ENCODE data around the gene PDHB.

- TF ChIP-seq RXRA (CRISPR knock-in tag; IDR thresholded peaks at IDR 0.05) (no peak), U2AF2 (IDR thresholded peaks at IDR 0.05; ENCODE audit: low read depth, low read length) (no peak), CTCF (CRISPR knock-in tag; IDR thresholded peaks at IDR 0.05) (no peak), RAD21 (CRISPR knock-in tag; IDR thresholded peaks at IDR 0.05) (no peak), ETV6 (CRISPR knock-in tag; conservative IDR thresholded peaks at IDR 0.05) (no peak), ZNF639 (CRISPR knock-in tag; conservative IDR thresholded peaks at IDR 0.05) (no peak), ARID3A (IDR thresholded peaks at IDR 0.05; ENCODE audit: low read depth, low read length) (no peak), POLR2A (IDR thresholded peaks at IDR 0.05; ENCODE audit: insufficient read depth in 1 of 2, low read depth in 2 of 2, low read length in 2 of 2) (0 out of 4 replicates have a peak, but pooled peaks of 1 of the 2 experiments have one; percentile 26), ZNF460 (CRISPR knock-in tag; IDR thresholded peaks at IDR 0.05; ENCODE audit: borderline replicate concordance) (no peak), ZNF326 (CRISPR knock-in tag; IDR thresholded peaks at IDR 0.05; ENCODE audit: borderline replicate concordance) (no peak)
- TF ChIP-seq, protein P1, sequence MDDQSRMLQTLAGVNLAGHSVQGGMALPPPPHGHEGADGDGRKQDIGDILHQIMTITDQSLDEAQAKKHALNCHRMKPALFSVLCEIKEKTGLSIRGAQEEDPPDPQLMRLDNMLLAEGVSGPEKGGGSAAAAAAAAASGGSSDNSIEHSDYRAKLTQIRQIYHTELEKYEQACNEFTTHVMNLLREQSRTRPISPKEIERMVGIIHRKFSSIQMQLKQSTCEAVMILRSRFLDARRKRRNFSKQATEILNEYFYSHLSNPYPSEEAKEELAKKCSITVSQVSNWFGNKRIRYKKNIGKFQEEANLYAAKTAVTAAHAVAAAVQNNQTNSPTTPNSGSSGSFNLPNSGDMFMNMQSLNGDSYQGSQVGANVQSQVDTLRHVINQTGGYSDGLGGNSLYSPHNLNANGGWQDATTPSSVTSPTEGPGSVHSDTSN (CRISPR knock-in tag; IDR thresholded peaks at IDR 0.05; ENCODE audit: borderline replicate concordance), result no peak
Measured at GRCh38 chr3:58424613-58425012, 9.0 kb downstream of the PDHB start.

Data from HepG2 (cell line).